Spleen (tissue), 11 donors: Measurements from ENCODE around the gene RNF138. TPM values are rescaled to one million over a fixed set of nuclear protein-coding genes. Genes with fewer than 3 reads are reported as not detected.

ENCODE experiments used
- DNase-seq: peaks from one replicate; pipeline ENCODE4 v3.0.0-alpha.2; 2020
- H3K27ac ChIP-seq, 8 donors: fragments of 200-600 bp; sonication (generic) in 7 of 8; 1 replicate in 4 of 8; 2 replicates in 4 of 8; pipeline versions ENCODE4 v1.5.0 to v1.8.0; 2016 to 2021; ENCODE audit warnings: inconsistent platforms in 4 of 8, mild to moderate bottlenecking in 4 of 8, moderate library complexity in 1 of 8
- H3K27me3 ChIP-seq, 7 donors: fragments of 200-600 bp; sonication (generic) in 6 of 7; replicated peaks in 1 of 7; 1 replicate in 4 of 7; 2 replicates in 3 of 7; pipeline versions ENCODE4 v1.5.0 to v1.8.0; 2016 to 2021; ENCODE audit warnings: inconsistent platforms in 3 of 7, mild to moderate bottlenecking in 1 of 7
- H3K36me3 ChIP-seq, 6 donors: fragments of 200-600 bp; sonication (generic) in 5 of 6; 1 replicate in 4 of 6; 2 replicates in 2 of 6; pipeline versions ENCODE4 v1.5.0 to v1.8.0; 2016 to 2021; ENCODE audit warnings: inconsistent platforms in 2 of 6
- H3K4me1 ChIP-seq, 6 donors: fragments of 200-600 bp; sonication (generic) in 5 of 6; 1 replicate in 3 of 6; 2 replicates in 3 of 6; pipeline versions ENCODE4 v1.5.0 to v1.8.0; 2016 to 2021; ENCODE audit warnings: inconsistent platforms in 3 of 6
- H3K4me3 ChIP-seq, 8 donors: fragments of 200-600 bp; sonication (generic) in 7 of 8; 1 replicate in 4 of 8; 2 replicates in 4 of 8; pipeline versions ENCODE4 v1.5.0 to v1.8.0; 2016 to 2021; ENCODE audit warnings: inconsistent platforms in 4 of 8, mild to moderate bottlenecking in 4 of 8, moderate library complexity in 2 of 8
- H3K9me3 ChIP-seq, 8 donors: fragments of 200-600 bp; sonication (generic) in 7 of 8; 1 replicate in 4 of 8; 2 replicates in 4 of 8; pipeline versions ENCODE4 v1.5.0 to v1.8.0; 2016 to 2021; ENCODE audit warnings: inconsistent platforms in 4 of 8
- POLR2A ChIP-seq, 3 donors: fragments of 450-650 bp; IDR thresholded peaks; one replicate each; pipeline ENCODE4 v1.5.1; 2017; ENCODE audit warnings: antibody characterized with exemption in 3 of 3, mild to moderate bottlenecking in 1 of 3
- POLR2AphosphoS5 ChIP-seq, 3 donors: sonication (generic); formaldehyde crosslinking; IDR thresholded peaks; one replicate each; pipeline ENCODE4 v1.5.1; 2017; ENCODE audit warnings: antibody characterized with exemption in 3 of 3
- WGBS, 5 donors: extraction: QIAGEN DNeasy Blood & Tissue Kit in 3 of 5; methylation state at CpG; one replicate each; pipeline versions ENCODE4 v1.1.5 to v1.1.7; 2013 to 2018; 5-methylcytosine and 5-hydroxymethylcytosine counted together
- intact Hi-C: fragments of 100-400 bp; cut with DNase I; formaldehyde crosslinking; loops from one replicate; pipeline ENCODE4 v1.15.0; 2023; ENCODE audit warnings: low total_unique reads
- polyA plus RNA-seq, 3 donors: library from polyadenylated mRNA; stranded (reverse); fragments of 200-250 nt; gene quantifications; one replicate each; pipeline ENCODE4 v1.2.1, GENCODE V29; 2013
- total RNA-seq, 7 donors: library from RNA; depleted of rRNA in 3 of 7; stranded (reverse); fragments of >200 nt in 3 of 7; fragmentation: NEBNext Ultra II Directional in 4 of 7; extraction: Animal tissue kit (Norgen Biotek cat#: 25700) in 4 of 7; gene quantifications; one replicate each; pipeline versions ENCODE4 v1.1.0 to v1.2.1, GENCODE V29; 2016 to 2021
- TF ChIP-seq, protein P1 (sequence below), 11 experiments: fragments of 200-600 bp in 7 of 11; fragments of 450-650 bp in 4 of 11; sonication (generic) in 4 of 11; IDR thresholded peaks in 8 of 11; conservative IDR thresholded peaks in 3 of 11; 1 replicate in 7 of 11; 2 replicates in 4 of 11; pipeline versions ENCODE4 v1.4.0 to v1.8.0; 2016 to 2021; ENCODE audit warnings: antibody characterized with exemption in 11 of 11, inconsistent platforms in 4 of 11, mild to moderate bottlenecking in 1 of 11
- donor health status: healthy with polysubstance abuse.
- donor health status: DM: no; HTN: no; CAD: no; lungs with moderate emphysema.
- donor health status: DM: no; HTN: no; CAD: no.
- donor health status: Bipolar disorder and iron deficiency.
- donor health status: healthy.
- donor health status: DM: no; HTN: no; CAD: no.
- donor health status: DM: yes; HTN: yes; CAD: no.

RNF138 gene
- total and polyA plus RNA-seq, 10 donors, result 15.9 to 57.1 (median 37.2) TPM

DNA sequence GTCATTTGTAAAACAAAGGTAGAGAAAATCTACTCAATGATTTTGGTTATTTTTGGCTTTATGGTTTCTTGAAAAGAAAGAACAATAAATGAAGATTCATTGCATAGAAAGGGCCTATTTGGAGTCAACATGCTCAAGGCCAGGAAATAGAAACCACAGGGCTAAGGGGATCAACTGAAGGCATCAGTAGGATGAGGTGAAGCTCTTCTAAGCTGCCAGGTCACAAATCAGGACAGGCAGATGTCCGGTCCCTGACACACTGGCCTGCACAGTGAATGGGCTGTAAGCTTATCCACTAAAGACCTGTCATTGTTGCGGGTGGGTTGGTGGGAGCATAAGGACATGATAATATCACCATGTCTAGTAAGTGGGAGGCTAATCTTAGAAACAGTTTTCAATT is 31.6 kb upstream of the RNF138 start:
- H3K36me3 ChIP-seq, result peaks cover 0 to 13% (median 0%) of the 10 kb centered on the region in 6 donors
- no peak overlapping the region for H3K4me3 ChIP-seq
- intact Hi-C loops, result loop anchor here (10.0 kb wide), 1 partner anchor 45 kb away; the partner anchor contains the start of gene RNF125
- 77 to 90% (median 80%) methylated on average over 2 of the region's 2 CpGs for WGBS, 5 donors
- no peak for DNase-seq
- no peaks in the 10 kb centered on the region for H3K4me1 ChIP-seq
- no peak overlapping the region for H3K27ac ChIP-seq
- H3K9me3 ChIP-seq, result no peaks in the 10 kb centered on the region
- TF ChIP-seq, protein P1, sequence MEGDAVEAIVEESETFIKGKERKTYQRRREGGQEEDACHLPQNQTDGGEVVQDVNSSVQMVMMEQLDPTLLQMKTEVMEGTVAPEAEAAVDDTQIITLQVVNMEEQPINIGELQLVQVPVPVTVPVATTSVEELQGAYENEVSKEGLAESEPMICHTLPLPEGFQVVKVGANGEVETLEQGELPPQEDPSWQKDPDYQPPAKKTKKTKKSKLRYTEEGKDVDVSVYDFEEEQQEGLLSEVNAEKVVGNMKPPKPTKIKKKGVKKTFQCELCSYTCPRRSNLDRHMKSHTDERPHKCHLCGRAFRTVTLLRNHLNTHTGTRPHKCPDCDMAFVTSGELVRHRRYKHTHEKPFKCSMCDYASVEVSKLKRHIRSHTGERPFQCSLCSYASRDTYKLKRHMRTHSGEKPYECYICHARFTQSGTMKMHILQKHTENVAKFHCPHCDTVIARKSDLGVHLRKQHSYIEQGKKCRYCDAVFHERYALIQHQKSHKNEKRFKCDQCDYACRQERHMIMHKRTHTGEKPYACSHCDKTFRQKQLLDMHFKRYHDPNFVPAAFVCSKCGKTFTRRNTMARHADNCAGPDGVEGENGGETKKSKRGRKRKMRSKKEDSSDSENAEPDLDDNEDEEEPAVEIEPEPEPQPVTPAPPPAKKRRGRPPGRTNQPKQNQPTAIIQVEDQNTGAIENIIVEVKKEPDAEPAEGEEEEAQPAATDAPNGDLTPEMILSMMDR (IDR thresholded peaks at IDR 0.05 in 8 of 11, conservative IDR thresholded peaks at IDR 0.05 in 3 of 11), result no peak
- TF ChIP-seq POLR2A (IDR thresholded peaks at IDR 0.05) (no peak), POLR2AphosphoS5 (IDR thresholded peaks at IDR 0.05) (no peak)
- no peaks in the 10 kb centered on the region for H3K27me3 ChIP-seq

DNA sequence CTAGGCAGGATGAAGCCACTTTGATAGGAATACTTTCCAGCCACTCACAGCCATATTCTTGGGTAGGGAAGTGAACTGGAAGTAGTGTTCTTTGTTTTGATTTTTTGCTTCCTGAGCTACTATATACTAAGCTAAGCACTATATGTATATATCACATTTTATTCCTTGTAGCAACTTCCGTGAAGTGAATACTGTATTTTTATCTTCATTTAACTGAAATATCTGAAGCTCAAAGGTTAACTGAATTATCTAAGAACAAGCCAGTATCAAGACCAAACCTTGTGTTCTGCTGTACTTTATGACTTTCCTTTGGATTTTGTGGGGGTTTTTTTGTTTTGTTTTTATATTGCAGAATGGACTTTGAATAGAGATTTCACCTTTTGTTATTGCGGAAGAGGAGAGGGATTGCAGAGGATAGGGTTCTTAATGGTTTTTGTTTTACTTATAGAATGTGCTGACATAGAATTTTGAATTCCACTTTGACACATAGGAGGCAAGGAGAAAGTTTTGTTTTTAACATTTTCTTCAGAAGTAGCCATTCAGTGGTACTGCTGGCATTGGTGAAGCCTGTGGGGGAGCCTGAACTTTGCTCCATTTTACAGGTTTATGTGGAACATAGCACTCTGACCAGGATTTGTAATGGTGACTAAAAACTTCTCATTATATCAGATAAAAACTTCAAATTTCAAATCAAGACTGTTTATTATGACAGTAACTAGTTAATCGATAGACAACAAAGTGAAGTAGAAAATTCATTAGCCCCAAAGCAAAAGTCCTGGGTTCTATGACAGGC is 24.1 kb upstream of the RNF138 start:
- Histone ChIP-seq H3K36me3 (peaks cover 0 to 58% (median 0%) of the 10 kb centered on the region in 6 donors), H3K27ac (no peak overlapping the region), H3K27me3 (no peaks in the 10 kb centered on the region), H3K9me3 (no peaks in the 10 kb centered on the region), H3K4me3 (no peak overlapping the region), H3K4me1 (peaks cover 0 to 9% (median 0%) of the 10 kb centered on the region in 6 donors)
- intact Hi-C loops, result loop anchor here (10.0 kb wide), 1 partner anchor 53 kb away; the partner anchor contains the start of gene RNF125
- TF ChIP-seq POLR2A (IDR thresholded peaks at IDR 0.05) (no peak), POLR2AphosphoS5 (IDR thresholded peaks at IDR 0.05) (no peak)
- TF ChIP-seq, protein P1 (IDR thresholded peaks at IDR 0.05 in 8 of 11, conservative IDR thresholded peaks at IDR 0.05 in 3 of 11), result no peak
- 93 to 98% (median 97%) methylated on average over 3 of the region's 3 CpGs for WGBS, 5 donors
- no peak for DNase-seq

DNA sequence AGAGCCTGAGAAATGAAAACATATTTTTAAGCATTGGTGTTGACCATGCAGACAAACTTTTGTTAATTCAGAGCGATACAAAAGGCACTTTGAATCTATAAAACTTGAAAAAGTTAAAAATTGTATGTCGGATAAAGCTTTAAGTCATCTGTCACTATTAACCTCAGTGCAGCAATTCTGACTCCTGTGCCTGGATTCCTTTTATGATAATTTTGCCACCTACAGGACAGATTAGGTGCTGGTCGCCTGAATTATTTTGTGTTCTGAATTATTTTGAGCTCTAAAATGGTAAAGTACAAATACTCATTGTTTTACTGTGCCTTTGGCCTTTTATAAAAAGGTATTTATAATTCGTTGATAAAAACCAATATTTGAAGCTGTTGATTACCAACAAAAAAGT is 19.4 kb upstream of the RNF138 start:
- H3K9me3 ChIP-seq, result no peaks in the 10 kb centered on the region
- H3K27me3 ChIP-seq, result no peaks in the 10 kb centered on the region
- peaks cover 0 to 10% (median 0%) of the 10 kb centered on the region in 6 donors for H3K4me1 ChIP-seq
- 39 to 63% (median 48%) methylated on average over 4 of the region's 4 CpGs for WGBS, 5 donors
- no peak overlapping the region for H3K4me3 ChIP-seq
- TF ChIP-seq, protein P1 (IDR thresholded peaks at IDR 0.05 in 8 of 11, conservative IDR thresholded peaks at IDR 0.05 in 3 of 11), result peak; percentile 16 to 54 (median 44)
- TF ChIP-seq POLR2A (IDR thresholded peaks at IDR 0.05), result no peak
- H3K36me3 ChIP-seq, result peaks cover 0 to 39% (median 0%) of the 10 kb centered on the region in 6 donors
- DNase-seq, result no peak
- intact Hi-C loops, result loop anchor here (10.0 kb wide), 1 partner anchor 128 kb away; the partner anchor contains the start of gene TRAPPC8
- no peak overlapping the region for H3K27ac ChIP-seq

DNA sequence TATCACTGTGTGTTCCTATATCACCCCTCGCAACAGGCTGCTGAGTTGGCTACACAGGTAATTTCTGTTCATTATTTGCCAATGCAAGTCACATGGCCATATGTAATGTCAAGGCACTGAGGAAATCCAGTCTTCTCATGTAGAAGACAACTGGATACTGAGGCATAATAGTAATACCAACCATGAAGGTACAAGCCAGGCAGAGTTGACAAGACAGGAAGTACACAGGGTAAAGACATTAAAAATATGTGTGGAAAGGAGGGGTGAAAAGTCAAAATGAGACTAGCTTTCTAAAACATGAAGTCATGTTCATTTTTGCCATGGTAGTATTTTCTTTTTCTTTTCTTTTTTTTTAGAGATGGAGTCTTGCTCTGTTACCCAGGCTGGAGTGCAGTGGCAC is 17.5 kb upstream of the RNF138 start:
- H3K4me1 ChIP-seq, result peaks cover 0 to 10% (median 0%) of the 10 kb centered on the region in 6 donors
- H3K27ac ChIP-seq, result no peak overlapping the region
- peaks cover 0 to 23% (median 0%) of the 10 kb centered on the region in 6 donors for H3K36me3 ChIP-seq
- DNase-seq, result no peak
- no peaks in the 10 kb centered on the region for H3K9me3 ChIP-seq
- no peaks in the 10 kb centered on the region for H3K27me3 ChIP-seq
- 91 to 100% (median 98%) methylated on average over 1 of the region's 1 CpG for WGBS, 5 donors
- intact Hi-C loops, result loop anchor here (10.0 kb wide), 1 partner anchor 129 kb away; the partner anchor contains the start of gene TRAPPC8
- TF ChIP-seq POLR2A (IDR thresholded peaks at IDR 0.05) (no peak), POLR2AphosphoS5 (IDR thresholded peaks at IDR 0.05) (no peak)
- TF ChIP-seq, protein P1 (IDR thresholded peaks at IDR 0.05 in 8 of 11, conservative IDR thresholded peaks at IDR 0.05 in 3 of 11), result no peak
- H3K4me3 ChIP-seq, result no peak overlapping the region
